Measurements from ENCODE around the gene PIK3R4.

- no peak for TF ChIP-seq CTCF (conservative IDR thresholded peaks at IDR 0.05; ENCODE audit: low read depth, low read length)
- TF ChIP-seq EZH2 (IDR thresholded peaks at IDR 0.05; ENCODE audit: borderline replicate concordance, low read depth, low read length, poor library complexity, severe bottlenecking): no peak
These were observed 12.2 kb upstream of the PIK3R4 start for GRCh38 chr3:130758624-130759369.
